ENCODE measurements around the gene CGB8. TPM values are rescaled to one million over a fixed set of nuclear protein-coding genes. Genes with fewer than 3 reads are reported as not detected.
"Not testable (repeated sequence)": the region's sequence is repeated elsewhere in the genome, so short reads cannot be mapped to it uniquely, and the experiment has no call there.

CGB8 gene
- not detected for total RNA-seq
- long read RNA-seq: 0 reads

- not testable (repeated sequence) for DNase-seq (ENCODE audit: low spot score)
Measured at GRCh38 chr19:49049011-49049410, at the start of gene CGB8. Gene CGB8, minus strand, starts transcription at chr19:49049111. Its CDS starts 372 bp downstream, at chr19:49048739.

DNA sequence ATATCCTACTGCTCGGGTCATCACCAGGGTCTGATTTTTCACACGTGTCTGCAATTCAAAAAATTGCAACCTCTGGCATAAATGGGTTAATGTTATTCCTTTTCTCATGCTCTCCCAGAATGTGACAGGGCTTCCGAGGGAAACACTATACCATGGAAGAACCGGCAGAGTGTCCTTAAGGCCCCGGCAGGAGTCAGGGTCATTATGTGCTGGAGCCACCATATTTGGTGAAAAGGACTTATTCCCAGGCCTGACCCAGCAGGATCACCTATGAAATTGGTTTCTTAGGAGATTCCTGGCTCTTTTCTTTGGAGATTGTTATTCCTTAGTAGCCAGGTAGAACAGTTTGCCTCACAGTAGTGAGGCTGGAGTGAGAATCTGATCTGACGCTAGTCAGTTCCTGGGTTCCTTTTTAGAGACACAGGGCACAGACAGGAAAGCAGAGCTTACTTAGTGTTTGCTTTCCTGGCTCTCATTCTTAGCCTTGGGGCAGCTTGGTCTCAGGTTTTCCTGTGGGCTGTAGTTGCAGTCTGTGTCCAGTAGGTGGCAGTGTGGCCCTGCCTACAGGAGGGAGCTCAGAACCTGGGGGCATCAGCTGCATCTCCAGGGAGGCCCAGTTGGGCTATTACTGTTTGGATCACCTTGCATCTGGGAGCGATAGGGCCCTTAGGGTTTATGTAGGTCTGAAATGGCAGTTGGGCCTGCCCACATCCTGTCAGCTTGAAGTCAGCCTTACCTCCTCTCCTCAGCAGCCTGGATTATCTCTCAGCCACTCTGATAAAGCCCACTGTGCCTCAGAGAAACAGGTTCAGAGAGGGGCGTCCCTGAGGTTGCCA lies 48.8 kb upstream of the CGB8 start:
- DNase-seq (ENCODE audit: low spot score): no peak

DNA sequence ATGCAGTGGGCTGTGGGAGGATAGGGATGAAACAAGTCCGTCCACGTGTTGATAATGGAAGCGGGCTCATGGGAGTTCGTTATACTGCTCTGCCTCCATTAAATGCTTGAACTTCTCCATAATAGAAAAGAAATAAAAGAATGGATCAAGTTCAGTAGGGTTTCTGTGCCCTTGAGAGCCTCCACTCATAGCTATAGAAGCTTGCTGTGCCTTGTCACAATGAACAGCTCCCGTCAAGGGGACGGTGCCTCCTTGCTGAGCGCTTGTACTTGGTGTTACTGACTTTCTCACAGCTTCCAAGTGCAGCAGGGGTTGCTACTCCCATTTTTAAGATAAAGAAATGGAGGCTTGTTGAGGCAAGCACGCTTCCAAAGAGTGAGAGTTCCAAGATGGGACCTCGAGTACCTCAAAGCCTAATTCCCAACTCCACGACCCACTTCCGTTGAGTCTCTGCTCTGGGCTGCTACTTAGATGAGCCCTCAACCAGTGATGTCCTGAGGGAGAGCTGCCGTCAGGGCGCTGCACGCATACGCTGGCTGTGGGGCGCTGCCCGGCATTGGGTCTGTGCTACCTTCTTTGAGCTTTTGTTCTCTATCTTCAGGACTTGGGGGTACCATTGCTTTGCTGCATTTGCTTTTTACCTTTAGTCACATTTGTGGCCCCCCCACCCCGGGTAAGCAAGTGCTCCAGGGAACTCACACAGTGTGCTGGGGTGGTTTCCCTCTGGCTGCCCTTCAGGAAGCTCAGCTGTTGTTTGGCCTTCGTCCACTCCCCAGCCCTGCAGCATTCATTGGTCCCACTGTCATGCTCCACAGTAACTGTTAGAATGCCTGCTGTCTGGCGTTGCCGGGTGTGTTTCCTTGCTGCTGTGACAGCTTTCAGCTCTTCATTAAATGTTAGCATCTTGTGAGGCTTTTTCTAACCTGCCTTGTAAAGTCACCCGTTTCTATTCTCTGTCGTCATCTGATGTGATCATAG lies 45.9 kb upstream of the CGB8 start:
- DNase-seq (ENCODE audit: low spot score): no peak

GRCh38 chr19:49092686-49093085 lies 43.8 kb upstream of the CGB8 start:
- DNase-seq (ENCODE audit: low spot score): no peak

DNA sequence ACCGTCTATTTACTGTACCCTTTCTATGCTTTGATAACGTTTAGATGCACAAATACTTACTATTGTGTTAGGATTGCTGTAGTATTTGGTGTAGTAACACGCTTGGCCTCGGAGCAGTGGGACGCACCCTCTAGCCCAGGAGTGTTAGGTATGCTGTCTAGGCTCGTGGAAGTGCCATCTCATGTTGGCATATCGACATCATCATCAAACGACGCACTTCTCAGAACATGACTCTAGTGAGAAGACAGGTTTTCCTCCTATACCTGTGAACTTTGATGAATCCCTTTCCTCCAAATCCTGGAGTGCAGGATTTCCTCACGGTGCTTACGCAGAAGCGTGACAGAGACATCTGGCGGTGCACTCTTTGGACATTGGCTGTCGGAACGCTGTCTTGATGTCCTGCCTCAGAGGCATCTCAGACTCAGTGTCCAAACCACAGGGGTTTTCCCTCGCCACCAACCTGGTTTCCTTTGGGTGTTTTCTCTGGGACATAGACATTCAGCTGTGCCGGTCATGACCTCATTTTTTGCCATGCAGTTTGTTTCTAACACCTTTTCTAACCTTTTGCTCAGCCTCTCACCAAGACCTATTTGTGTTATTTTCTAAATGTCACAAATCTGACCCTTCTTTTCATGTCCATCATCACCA lies 42.6 kb upstream of the CGB8 start:
- no peak for DNase-seq (ENCODE audit: low spot score)

DNA sequence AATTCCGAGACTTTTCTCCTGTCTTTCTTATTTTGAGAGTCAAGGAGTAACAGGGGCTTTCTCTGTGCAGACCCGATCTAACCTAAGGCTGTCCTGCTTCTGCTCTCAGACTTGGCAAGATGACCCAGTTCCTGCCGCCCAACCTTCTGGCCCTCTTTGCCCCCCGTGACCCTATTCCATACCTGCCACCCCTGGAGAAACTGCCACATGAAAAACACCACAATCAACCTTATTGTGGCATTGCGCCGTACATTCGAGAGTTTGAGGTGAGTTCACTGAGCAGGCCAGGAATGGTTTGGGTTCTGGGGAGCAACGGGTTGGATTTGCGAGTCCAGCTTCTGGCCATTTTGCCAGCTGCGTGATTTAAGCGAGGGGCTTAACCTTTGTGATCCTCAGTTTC lies 37.4 kb upstream of the CGB8 start:
- DNase-seq (ENCODE audit: low spot score): no peak

GRCh38 chr19:49085868-49086232 lies 36.9 kb upstream of the CGB8 start:
- no peak for DNase-seq (ENCODE audit: low spot score)

GRCh38 chr19:49085020-49085867 lies 36.3 kb upstream of the CGB8 start, which contains the start of gene SNRNP70:
Gene SNRNP70, plus strand, starts transcription at chr19:49085451. Its CDS starts 964 bp downstream, at chr19:49086415.
- DNase-seq (ENCODE audit: low spot score): peak; percentile 100

DNA sequence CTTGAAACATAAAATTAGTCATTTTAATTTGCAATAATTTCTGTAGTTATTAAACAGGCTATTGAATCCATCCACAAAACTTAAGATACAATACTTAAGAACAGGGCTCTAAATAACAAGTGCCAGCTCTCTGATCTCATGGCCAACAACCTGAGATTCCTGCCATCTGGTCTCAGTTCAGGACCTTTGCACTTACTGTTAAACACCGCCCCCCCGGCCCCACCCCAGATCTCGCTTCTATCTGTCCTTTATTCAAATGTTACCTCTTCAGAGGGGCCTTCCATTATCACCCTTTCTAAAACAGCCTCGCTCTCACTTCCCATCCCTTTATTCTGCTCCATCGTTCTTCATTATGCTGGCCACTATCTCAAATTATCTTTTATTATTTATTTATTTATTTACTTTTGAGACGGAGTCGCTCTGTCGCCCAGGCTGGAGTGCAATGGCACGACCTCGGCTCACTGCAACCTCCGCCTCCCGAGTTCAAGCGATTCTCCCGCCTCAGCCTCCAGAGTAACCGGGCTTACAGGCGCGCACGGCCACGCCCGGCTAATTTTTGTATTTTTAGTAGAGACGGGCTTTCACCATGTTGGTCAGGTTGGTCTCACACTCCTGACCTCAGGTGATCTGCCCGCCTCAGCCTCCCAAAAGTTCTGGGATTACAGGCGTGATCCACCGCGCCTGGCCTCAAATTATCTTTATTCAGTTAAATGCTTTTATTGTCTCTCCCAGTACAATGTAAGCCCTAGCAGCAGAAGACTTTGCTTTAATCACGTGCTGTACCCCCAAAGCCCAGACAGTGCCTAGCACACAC lies 35.5 kb upstream of the CGB8 start:
- DNase-seq (ENCODE audit: low spot score): no peak

- DNase-seq (ENCODE audit: low spot score): no peak
Measured at GRCh38 chr19:49081273-49081672, 32.4 kb upstream of the CGB8 start.

DNA sequence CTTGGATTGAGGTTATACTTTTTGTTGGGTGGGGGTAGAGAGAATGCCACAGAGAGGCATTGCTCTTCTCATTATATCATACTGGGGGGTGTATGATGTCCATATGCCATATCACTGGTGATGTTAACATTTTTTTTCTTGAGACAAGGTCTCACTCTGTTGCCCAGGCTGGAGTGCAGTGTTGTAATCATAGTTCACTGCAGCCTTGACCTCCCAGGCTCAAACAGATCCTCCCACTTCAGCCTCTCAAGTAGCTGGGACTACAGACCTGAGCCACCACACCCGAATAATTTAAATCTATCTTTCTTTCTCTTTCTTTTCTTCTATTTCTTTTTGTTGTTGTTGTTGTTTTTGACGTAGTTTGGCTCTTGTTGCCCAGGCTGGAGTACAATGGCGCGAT lies 31.5 kb upstream of the CGB8 start:
- DNase-seq (ENCODE audit: low spot score): no peak

DNA sequence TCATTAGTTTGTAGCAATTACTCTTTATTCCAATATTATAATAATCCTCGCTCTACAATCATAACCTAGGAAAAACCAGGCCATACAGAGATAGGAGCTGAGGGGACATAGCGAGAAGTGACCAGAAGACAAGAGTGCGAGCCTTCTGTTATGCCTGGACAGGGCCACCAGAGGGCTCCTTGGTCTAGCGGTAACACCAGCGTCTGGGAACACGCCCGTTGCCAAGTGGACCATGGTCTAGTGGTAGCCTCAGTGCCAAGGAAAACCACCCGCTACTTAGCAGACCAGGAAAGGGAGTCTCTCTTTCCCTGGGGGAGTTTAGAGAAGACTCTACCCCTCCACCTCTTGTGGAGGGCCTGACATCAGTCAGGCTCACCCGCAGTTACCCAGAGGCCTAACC lies 26.0 kb upstream of the CGB8 start:
- not testable (repeated sequence) for DNase-seq (ENCODE audit: low spot score)

GRCh38 chr19:49073514-49074378 lies 24.8 kb upstream of the CGB8 start:
- no peak for DNase-seq (ENCODE audit: low spot score)

DNA sequence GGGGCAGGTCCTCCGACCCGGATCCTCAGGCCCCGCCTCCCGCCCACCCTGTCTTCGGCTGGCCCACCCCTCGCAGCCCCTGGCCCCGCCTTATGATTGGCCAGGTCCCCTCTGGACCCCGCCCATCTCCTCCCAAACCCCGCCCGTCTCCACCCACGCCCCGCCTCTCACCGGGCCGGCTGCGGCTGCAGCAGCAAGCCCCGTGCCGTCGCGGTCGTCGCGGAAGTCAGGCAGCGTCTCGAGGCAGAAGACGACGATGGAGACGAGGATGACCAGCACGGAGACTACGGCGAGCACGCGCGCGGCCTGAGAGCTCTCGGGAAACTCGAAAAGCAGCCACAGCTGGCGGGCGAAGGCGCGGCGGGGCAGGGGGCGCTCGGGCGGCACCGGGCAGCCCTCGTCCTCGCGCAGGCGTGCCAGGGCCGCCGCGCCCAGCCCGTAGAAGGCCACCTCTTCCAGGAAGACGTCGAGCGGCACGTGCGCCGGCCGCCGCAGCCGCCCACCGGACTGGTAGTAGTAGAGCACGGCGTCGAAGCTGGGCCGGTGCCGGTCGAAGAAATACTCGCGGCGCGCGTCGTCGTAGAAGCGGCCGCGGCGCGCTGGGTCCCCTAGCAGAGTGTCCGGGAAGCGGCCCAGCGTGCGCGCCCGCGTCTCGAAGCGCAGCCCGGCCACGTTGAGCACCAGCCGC lies 23.1 kb upstream of the CGB8 start:
- no peak for DNase-seq (ENCODE audit: low spot score)

DNA sequence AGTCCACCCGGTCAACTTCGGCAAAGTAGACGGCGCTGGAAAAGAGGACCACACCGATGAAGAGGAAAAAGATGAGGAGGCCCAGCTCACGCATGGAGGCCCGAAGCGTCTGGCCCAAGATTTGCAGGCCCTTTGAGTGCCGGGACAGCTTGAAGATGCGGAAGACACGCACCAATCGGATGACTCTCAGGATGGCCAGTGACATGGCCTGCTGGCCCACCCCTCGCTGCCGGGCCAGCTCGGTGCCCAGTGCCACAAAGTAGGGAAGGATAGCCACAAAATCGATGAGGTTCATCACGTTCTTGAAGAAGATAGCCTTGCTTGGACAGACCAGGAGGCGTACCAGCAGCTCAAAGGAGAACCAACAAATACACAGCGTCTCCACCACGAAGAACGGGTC lies 21.5 kb upstream of the CGB8 start:
- no peak for DNase-seq (ENCODE audit: low spot score)

GRCh38 chr19:49069026-49069425 lies 20.1 kb upstream of the CGB8 start:
- DNase-seq (ENCODE audit: low spot score): no peak

GRCh38 chr19:49067554-49067953 lies 18.6 kb upstream of the CGB8 start:
- DNase-seq (ENCODE audit: low spot score): no peak

DNA sequence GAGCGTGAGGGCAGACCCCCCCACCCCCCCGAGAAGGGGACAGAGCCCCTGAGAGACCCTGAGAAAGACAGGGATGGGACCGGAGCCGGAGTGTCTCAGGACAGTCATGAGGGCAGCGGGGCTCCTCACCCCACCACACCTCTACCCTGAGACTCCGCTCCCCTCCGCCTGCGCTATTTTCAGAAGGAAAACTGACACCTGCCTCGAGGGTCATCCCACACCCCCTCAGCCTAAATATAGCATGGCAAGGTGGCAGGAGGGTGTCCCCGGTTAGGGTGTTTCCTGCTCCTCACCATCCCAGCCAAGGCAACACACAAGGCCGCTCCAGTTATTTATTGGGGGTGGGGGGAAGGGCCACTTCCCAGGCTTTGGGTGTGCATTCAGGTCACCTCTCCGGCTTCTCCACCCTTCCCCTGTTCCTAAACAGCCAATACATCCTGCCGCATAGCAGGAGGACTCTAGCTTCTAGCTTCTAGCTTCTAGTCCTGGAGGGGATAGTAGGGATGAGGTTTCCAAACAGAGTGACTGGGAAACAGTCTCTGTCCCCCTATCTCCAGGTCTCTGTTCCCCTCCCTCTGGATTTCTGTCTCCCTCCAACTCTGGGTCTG lies 17.1 kb upstream of the CGB8 start:
- DNase-seq (ENCODE audit: low spot score): no peak
